SU-DHL-6 (cell line): Measurements from ENCODE around the gene GPR55.

Experiments
- H2AFZ ChIP-seq: fragments of 200-600 bp; sonication (generic); 2 replicates; pipeline ENCODE4 v1.6.1; 2014; ENCODE audit warnings: low read depth, mild to moderate bottlenecking, moderate library complexity, mixed read lengths, antibody characterized with exemption, low read length; ENCODE audit not compliant: severe bottlenecking
- H3F3A ChIP-seq: fragments of 200-600 bp; shearing (Covaris generic); 2 replicates; pipeline ENCODE4 v1.6.0; 2016; ENCODE audit warnings: antibody characterized with exemption, mild to moderate bottlenecking; ENCODE audit not compliant: insufficient read depth
- H3K27ac ChIP-seq: fragments of 200-600 bp; sonication (generic); 2 replicates; pipeline ENCODE4 v1.5.1; 2016; ENCODE audit warnings: low read depth, mild to moderate bottlenecking, low read length, moderate library complexity, mixed read lengths
- H3K27me3 ChIP-seq: fragments of 200-600 bp; sonication (generic), shearing (Covaris generic); 2 replicates; pipeline ENCODE4 v1.6.0; 2014; ENCODE audit warnings: mild to moderate bottlenecking, low read length
- H3K36me3 ChIP-seq: fragments of 200-600 bp; sonication (generic); 2 replicates; pipeline ENCODE4 v1.6.1; 2014; ENCODE audit warnings: mild to moderate bottlenecking, low read length, mixed read lengths
- H3K4me2 ChIP-seq: fragments of 300-600, 200-600 bp; shearing (Covaris generic), sonication (generic); 2 replicates; pipeline ENCODE4 v1.6.0; 2014; ENCODE audit warnings: low read length, low read depth, mild to moderate bottlenecking; ENCODE audit not compliant: poor library complexity, severe bottlenecking
- H3K4me3 ChIP-seq: fragments of 200-600 bp; sonication (generic); 2 replicates; pipeline ENCODE4 v1.5.1; 2014; ENCODE audit warnings: antibody characterized with exemption, low read length, mild to moderate bottlenecking, mixed read lengths; ENCODE audit not compliant: insufficient read depth, poor library complexity, severe bottlenecking
- H3K79me2 ChIP-seq: fragments of 200-600 bp; sonication (generic); 2 replicates; pipeline ENCODE4 v1.6.1; 2014; ENCODE audit warnings: mild to moderate bottlenecking, low read length, moderate library complexity; ENCODE audit not compliant: insufficient read depth
- H3K9ac ChIP-seq: fragments of 200-600 bp; sonication (generic); 2 replicates; pipeline ENCODE4 v1.7.0; 2014; ENCODE audit warnings: mild to moderate bottlenecking, low read length
- H3K9me2 ChIP-seq: fragments of 200-600 bp; sonication (generic); replicated peaks from 2 replicates; pipeline ENCODE4 v1.6.1; 2014; ENCODE audit warnings: low read length; ENCODE audit not compliant: insufficient read depth
- H3K9me3 ChIP-seq: fragments of 200-600 bp; sonication (generic); 2 replicates; pipeline ENCODE4 v1.6.1; 2014; ENCODE audit warnings: low read length, mixed read lengths; ENCODE audit not compliant: insufficient read depth
- H4K20me1 ChIP-seq: fragments of 200-600 bp; sonication (generic); 2 replicates; pipeline ENCODE4 v1.6.1; 2014; ENCODE audit warnings: low read depth, mild to moderate bottlenecking, antibody characterized with exemption, low read length, moderate library complexity, mixed read lengths
- CTCF ChIP-seq: fragments of 200-600 bp; sonication (generic); IDR thresholded peaks from one replicate; pipeline ENCODE4 v1.5.1; 2017; ENCODE audit warnings: antibody characterized with exemption, mild to moderate bottlenecking, low read length, moderate library complexity; ENCODE audit not compliant: insufficient read depth, poor library complexity, severe bottlenecking
- EZH2phosphoT487 ChIP-seq: fragments of 200-600 bp; sonication (generic), shearing (Covaris generic); conservative IDR thresholded peaks from 2 replicates; pipeline ENCODE4 v1.6.1; 2018; ENCODE audit warnings: mild to moderate bottlenecking, antibody characterized with exemption, low read length, moderate library complexity, mixed read lengths

The GPR55 gene

GRCh38 chr2:230902180-230902899 lies 22.7 kb downstream of the GPR55 start:
- H3K9me3 ChIP-seq = no peaks in the 10 kb centered on the region
- H3K27ac ChIP-seq = no peak overlapping the region
- no peaks in the 10 kb centered on the region for H3K27me3 ChIP-seq
- H3K79me2 ChIP-seq = no peaks in the 10 kb centered on the region
- TF ChIP-seq EZH2phosphoT487 = no peak
- peak; percentile 94 for TF ChIP-seq CTCF
- H2AFZ ChIP-seq = no peak overlapping the region
- no peak overlapping the region for H3K9ac ChIP-seq
- no peaks in the 10 kb centered on the region for H3K9me2 ChIP-seq
- no peaks in the 10 kb centered on the region for H3F3A ChIP-seq
- no peak overlapping the region for H3K4me3 ChIP-seq
- H3K4me2 ChIP-seq = no peak overlapping the region
- no peaks in the 10 kb centered on the region for H3K36me3 ChIP-seq
- no peaks in the 10 kb centered on the region for H4K20me1 ChIP-seq

- no peaks in the 10 kb centered on the region for H3K36me3 ChIP-seq
- no peaks in the 10 kb centered on the region for H3F3A ChIP-seq
- no peak overlapping the region for H3K27ac ChIP-seq
- H2AFZ ChIP-seq = no peak overlapping the region
- no peak overlapping the region for H3K9ac ChIP-seq
- no peaks in the 10 kb centered on the region for H4K20me1 ChIP-seq
- no peak overlapping the region for H3K4me3 ChIP-seq
- H3K79me2 ChIP-seq = no peaks in the 10 kb centered on the region
- no peaks in the 10 kb centered on the region for H3K27me3 ChIP-seq
- TF ChIP-seq CTCF (no peak), EZH2phosphoT487 (no peak)
- H3K9me3 ChIP-seq = no peaks in the 10 kb centered on the region
- H3K4me2 ChIP-seq = no peak overlapping the region
- H3K9me2 ChIP-seq = no peaks in the 10 kb centered on the region
Observed at GRCh38 chr2:230901006-230901405, 24.0 kb downstream of the GPR55 start.

- H3K4me2 ChIP-seq = no peak overlapping the region
- no peak overlapping the region for H3K4me3 ChIP-seq
- TF ChIP-seq EZH2phosphoT487 (no peak), CTCF (no peak)
- no peak overlapping the region for H3K9ac ChIP-seq
- no peaks in the 10 kb centered on the region for H3F3A ChIP-seq
- no peak overlapping the region for H3K27ac ChIP-seq
- H2AFZ ChIP-seq = no peak overlapping the region
- H3K9me2 ChIP-seq = no peaks in the 10 kb centered on the region
- H3K9me3 ChIP-seq = no peaks in the 10 kb centered on the region
- H3K36me3 ChIP-seq = no peaks in the 10 kb centered on the region
- H4K20me1 ChIP-seq = no peaks in the 10 kb centered on the region
- no peaks in the 10 kb centered on the region for H3K79me2 ChIP-seq
- H3K27me3 ChIP-seq = no peaks in the 10 kb centered on the region
Observed at GRCh38 chr2:230900336-230900995, 24.6 kb downstream of the GPR55 start.
